KMS-11 (cell line): ENCODE data around the gene PTGR1.

ENCODE experiments used
- H2AFZ ChIP-seq: fragments of 200-600 bp; sonication (generic); 2 replicates; pipeline ENCODE4 v1.6.1; 2016; ENCODE audit warnings: antibody characterized with exemption, mixed run types, low read depth
- H3K27ac ChIP-seq: fragments of 200-600 bp; sonication (generic); 2 replicates; pipeline ENCODE4 v1.6.1; 2016; ENCODE audit warnings: mild to moderate bottlenecking, mixed run types
- H3K27me3 ChIP-seq: fragments of 200-600 bp; sonication (generic); 2 replicates; pipeline ENCODE4 v1.6.1; 2017; ENCODE audit warnings: mild to moderate bottlenecking, low read depth, mixed run types, moderate library complexity; ENCODE audit not compliant: insufficient read depth
- H3K36me3 ChIP-seq: fragments of 200-600 bp; sonication (generic); 2 replicates; pipeline ENCODE4 v1.6.1; 2017; ENCODE audit warnings: mild to moderate bottlenecking, mixed run types; ENCODE audit not compliant: insufficient read depth
- H3K4me1 ChIP-seq: fragments of 200-600 bp; sonication (generic); 2 replicates; pipeline ENCODE4 v1.6.1; 2016; ENCODE audit warnings: mild to moderate bottlenecking, low read depth, mixed run types; ENCODE audit not compliant: poor library complexity, severe bottlenecking
- H3K4me2 ChIP-seq: fragments of 200-600 bp; sonication (generic); 2 replicates; pipeline ENCODE4 v1.7.0; 2016; ENCODE audit warnings: mild to moderate bottlenecking, mixed run types
- H3K4me3 ChIP-seq: fragments of 200-600 bp; sonication (generic); IDR thresholded peaks from 2 replicates; pipeline ENCODE4 v1.6.1; 2017; ENCODE audit warnings: low read depth, low read length, mixed read lengths; ENCODE audit not compliant: insufficient read depth
- H3K79me2 ChIP-seq: fragments of 200-600 bp; sonication (generic); 2 replicates; pipeline ENCODE4 v1.6.1; 2016; ENCODE audit warnings: low read depth, mixed run types; ENCODE audit not compliant: insufficient read depth
- H3K9ac ChIP-seq: fragments of 200-600 bp; sonication (generic); 2 replicates; pipeline ENCODE4 v1.6.1; 2016; ENCODE audit warnings: mild to moderate bottlenecking, mixed run types
- H4K20me1 ChIP-seq: fragments of 200-600 bp; sonication (generic); 2 replicates; pipeline ENCODE4 v1.6.1; 2016; ENCODE audit warnings: mild to moderate bottlenecking, mixed run types; ENCODE audit not compliant: insufficient read depth
- CTCF ChIP-seq: fragments of 200-600 bp; sonication (generic); conservative IDR thresholded peaks from 2 replicates; pipeline ENCODE4 v1.6.1; 2017; ENCODE audit warnings: low read depth, mild to moderate bottlenecking, antibody characterized with exemption, low read length, moderate library complexity, mixed read lengths

The PTGR1 gene

DNA sequence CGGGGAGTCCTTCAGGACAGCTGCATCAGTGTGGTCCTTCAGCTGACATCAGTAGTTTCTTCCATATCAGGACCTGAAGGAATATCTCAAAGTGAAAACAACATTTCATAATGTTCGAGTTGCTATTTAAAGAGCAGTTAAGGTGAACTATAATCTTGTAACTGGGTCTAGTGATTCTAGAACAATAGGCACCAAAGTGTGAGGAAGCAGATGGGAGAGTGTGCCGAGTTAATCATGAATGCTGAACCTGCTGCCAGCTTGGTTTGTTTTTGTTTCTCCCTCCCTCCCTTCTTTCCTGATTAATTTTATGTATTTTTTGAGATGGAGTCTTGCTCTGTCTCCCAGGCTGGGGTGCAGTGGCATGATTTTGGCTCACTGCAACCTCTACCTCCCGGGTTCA lies 3.6 kb upstream of the PTGR1 start:
- Histone ChIP-seq H2AFZ (no peak overlapping the region), H3K4me2 (no peak overlapping the region), H3K27me3 (no peaks in the 10 kb centered on the region), H3K4me1 (no peaks in the 10 kb centered on the region), H3K36me3 (no peaks in the 10 kb centered on the region), H3K27ac (no peak overlapping the region), H3K79me2 (no peaks in the 10 kb centered on the region), H4K20me1 (no peaks in the 10 kb centered on the region), H3K9ac (no peak overlapping the region), H3K4me3 (no peak overlapping the region)
- TF ChIP-seq CTCF = no peak

DNA sequence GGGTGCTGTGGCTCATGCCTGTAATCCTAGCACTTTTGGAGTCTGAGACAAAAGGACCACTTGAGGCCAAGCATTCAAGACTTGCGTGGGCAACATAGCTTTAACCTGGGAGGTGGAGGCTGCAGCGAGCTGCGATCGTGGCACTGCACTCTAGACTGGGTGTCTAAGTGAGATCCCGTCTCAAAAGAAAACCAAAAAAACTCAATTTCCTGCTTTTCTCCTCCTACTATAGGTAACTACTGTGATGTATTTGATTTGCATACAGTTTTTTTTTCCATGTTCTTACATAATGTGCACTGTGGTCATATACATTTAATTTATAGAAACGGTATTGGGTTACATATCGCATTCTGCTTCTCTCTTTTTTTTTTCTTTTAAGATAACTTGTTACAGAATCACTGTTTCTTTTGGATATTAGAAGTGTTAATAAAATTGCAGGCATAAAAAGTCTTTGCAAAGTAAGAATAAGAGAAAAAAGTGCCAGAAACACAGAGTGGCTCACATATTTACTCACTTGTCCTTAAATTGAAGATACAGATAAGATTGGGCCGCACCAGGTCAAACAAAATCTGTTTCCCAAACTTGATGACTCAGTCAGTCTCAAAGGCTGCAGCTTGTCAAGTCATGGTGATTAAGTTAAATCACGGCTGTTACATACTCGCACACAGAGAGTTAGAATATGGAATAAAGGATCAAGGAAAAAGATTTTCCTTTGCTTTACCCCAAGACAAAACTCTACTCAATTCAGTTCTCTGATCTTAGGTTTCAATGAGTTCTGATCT lies 2.0 kb upstream of the PTGR1 start:
- no peak overlapping the region for H3K27ac ChIP-seq
- no peaks in the 10 kb centered on the region for H3K36me3 ChIP-seq
- H3K4me1 ChIP-seq = no peaks in the 10 kb centered on the region
- H3K9ac ChIP-seq = no peak overlapping the region
- H3K4me2 ChIP-seq = no peak overlapping the region
- TF ChIP-seq CTCF = no peak
- no peak overlapping the region for H2AFZ ChIP-seq
- no peaks in the 10 kb centered on the region for H3K79me2 ChIP-seq
- no peaks in the 10 kb centered on the region for H4K20me1 ChIP-seq
- H3K4me3 ChIP-seq = no peak overlapping the region
- no peaks in the 10 kb centered on the region for H3K27me3 ChIP-seq

DNA sequence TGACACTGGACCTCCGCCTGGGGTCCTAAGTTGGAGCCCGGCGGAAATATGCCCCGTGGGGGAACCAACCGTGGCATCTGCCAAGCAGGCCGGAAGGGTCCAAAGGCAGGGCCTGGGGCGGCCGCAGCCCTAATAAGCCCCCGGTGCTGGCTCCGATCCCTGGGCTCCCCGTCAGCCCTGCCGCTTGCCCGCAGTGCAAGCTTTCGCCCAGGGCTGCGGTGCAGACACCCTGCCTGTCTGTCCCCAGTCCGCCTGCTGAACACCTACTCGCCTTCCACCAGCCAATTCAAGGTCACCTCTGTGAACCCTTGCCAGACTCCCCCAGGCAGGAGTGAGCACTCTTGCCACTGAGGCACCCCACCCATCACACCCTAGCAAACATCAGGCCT lies 502 bp upstream of the PTGR1 start:
- TF ChIP-seq CTCF = no peak
- no peak overlapping the region for H3K4me2 ChIP-seq
- H3K4me3 ChIP-seq = no peak overlapping the region
- no peaks in the 10 kb centered on the region for H3K79me2 ChIP-seq
- no peaks in the 10 kb centered on the region for H3K27me3 ChIP-seq
- H3K9ac ChIP-seq = no peak overlapping the region
- H4K20me1 ChIP-seq = no peaks in the 10 kb centered on the region
- no peak overlapping the region for H2AFZ ChIP-seq
- H3K36me3 ChIP-seq = no peaks in the 10 kb centered on the region
- H3K27ac ChIP-seq = no peak overlapping the region
- H3K4me1 ChIP-seq = no peaks in the 10 kb centered on the region

GRCh38 chr9:111598733-111599091 lies 735 bp downstream of the PTGR1 start:
- H3K4me3 ChIP-seq = no peak overlapping the region
- H3K27me3 ChIP-seq = no peaks in the 10 kb centered on the region
- H3K79me2 ChIP-seq = no peaks in the 10 kb centered on the region
- H3K36me3 ChIP-seq = no peaks in the 10 kb centered on the region
- H2AFZ ChIP-seq = no peak overlapping the region
- no peak overlapping the region for H3K4me2 ChIP-seq
- H3K4me1 ChIP-seq = no peaks in the 10 kb centered on the region
- no peaks in the 10 kb centered on the region for H4K20me1 ChIP-seq
- TF ChIP-seq CTCF = no peak
- H3K9ac ChIP-seq = no peak overlapping the region
- no peak overlapping the region for H3K27ac ChIP-seq
